ENCODE data around the gene HIVEP1. TPM values are rescaled to one million over a fixed set of nuclear protein-coding genes. Genes with fewer than 3 reads are reported as not detected.

The HIVEP1 gene
- total RNA-seq, 4 donors from 2014 or later: 15.2 to 26.9 (median 17.6) TPM

DNA sequence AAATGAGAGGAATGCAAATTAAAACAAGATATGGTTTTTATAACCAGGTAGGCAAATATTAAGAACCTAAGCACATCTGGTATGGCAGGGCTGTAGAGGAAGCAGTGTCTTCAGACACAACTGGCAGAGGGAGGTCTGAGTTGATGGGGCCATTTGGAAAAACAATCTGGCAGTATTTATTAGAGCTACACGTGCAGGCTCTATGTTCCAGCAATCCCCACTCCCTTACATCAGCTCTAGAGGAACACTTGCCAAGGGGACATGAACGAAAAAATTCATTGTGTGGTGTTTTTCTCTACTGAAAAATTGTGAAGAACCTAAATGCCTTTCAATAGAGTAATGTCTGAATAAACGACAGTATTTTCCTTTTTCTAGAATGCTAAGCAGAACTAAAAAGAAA is 166.4 kb downstream of the HIVEP1 start:
- WGBS, 2 donors (ENCODE audit: low coverage in 1 of 2): 12 to 29% methylated on average over 3 of the region's 3 CpGs

DNA sequence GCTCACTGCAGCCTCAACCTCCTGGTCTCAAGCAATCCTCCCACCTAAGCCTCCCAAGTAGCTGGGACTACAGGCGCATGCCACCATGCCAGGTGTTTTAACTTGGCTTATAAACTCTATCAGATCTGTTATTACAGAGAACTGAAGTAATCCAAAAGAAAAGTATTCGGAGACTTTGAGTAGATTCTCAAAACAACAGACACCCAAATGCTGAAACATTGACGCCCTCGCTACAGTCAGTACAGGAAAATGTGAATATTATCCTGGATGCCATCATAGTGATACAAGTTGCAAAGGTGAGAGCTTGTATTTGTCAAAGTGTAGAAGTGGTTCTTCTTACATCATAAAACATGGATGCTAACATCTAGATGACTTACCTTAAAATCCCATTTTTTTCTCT is 169.4 kb downstream of the HIVEP1 start:
- H3K27me3 ChIP-seq: no peaks in the 10 kb centered on the region
- H3K9me3 ChIP-seq: no peaks in the 10 kb centered on the region
- TF ChIP-seq EP300 (IDR thresholded peaks at IDR 0.05) (no peak), POLR2AphosphoS5 (IDR thresholded peaks at IDR 0.05) (no peak), POLR2A (IDR thresholded peaks at IDR 0.05) (no peak)
- TF ChIP-seq, protein P1, sequence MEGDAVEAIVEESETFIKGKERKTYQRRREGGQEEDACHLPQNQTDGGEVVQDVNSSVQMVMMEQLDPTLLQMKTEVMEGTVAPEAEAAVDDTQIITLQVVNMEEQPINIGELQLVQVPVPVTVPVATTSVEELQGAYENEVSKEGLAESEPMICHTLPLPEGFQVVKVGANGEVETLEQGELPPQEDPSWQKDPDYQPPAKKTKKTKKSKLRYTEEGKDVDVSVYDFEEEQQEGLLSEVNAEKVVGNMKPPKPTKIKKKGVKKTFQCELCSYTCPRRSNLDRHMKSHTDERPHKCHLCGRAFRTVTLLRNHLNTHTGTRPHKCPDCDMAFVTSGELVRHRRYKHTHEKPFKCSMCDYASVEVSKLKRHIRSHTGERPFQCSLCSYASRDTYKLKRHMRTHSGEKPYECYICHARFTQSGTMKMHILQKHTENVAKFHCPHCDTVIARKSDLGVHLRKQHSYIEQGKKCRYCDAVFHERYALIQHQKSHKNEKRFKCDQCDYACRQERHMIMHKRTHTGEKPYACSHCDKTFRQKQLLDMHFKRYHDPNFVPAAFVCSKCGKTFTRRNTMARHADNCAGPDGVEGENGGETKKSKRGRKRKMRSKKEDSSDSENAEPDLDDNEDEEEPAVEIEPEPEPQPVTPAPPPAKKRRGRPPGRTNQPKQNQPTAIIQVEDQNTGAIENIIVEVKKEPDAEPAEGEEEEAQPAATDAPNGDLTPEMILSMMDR (IDR thresholded peaks at IDR 0.05): no peak
- no peaks in the 10 kb centered on the region for H3K36me3 ChIP-seq
- no peak overlapping the region for H3K27ac ChIP-seq
- ATAC-seq: no peak
- 99 to 100% methylated on average over 3 to 4 of the region's 4 CpGs for WGBS, 2 donors (ENCODE audit: low coverage in 1 of 2)
- no peak overlapping the region for H3K4me3 ChIP-seq
- H3K4me1 ChIP-seq: no peaks in the 10 kb centered on the region

More for the DNA sequence above, 166.4 kb downstream of the HIVEP1 start:
- H3K9me3 ChIP-seq: no peaks in the 10 kb centered on the region
- no peaks in the 10 kb centered on the region for H3K27me3 ChIP-seq
- ATAC-seq: no peak
- no peaks in the 10 kb centered on the region for H3K4me1 ChIP-seq
- TF ChIP-seq, protein P1 (IDR thresholded peaks at IDR 0.05): no peak
- TF ChIP-seq POLR2AphosphoS5 (IDR thresholded peaks at IDR 0.05): no peak
- no peak for TF ChIP-seq EP300 (IDR thresholded peaks at IDR 0.05)
- TF ChIP-seq POLR2A (IDR thresholded peaks at IDR 0.05): no peak
- no peaks in the 10 kb centered on the region for H3K36me3 ChIP-seq
- H3K4me3 ChIP-seq: no peak overlapping the region
- H3K27ac ChIP-seq: no peak overlapping the region

DNA sequence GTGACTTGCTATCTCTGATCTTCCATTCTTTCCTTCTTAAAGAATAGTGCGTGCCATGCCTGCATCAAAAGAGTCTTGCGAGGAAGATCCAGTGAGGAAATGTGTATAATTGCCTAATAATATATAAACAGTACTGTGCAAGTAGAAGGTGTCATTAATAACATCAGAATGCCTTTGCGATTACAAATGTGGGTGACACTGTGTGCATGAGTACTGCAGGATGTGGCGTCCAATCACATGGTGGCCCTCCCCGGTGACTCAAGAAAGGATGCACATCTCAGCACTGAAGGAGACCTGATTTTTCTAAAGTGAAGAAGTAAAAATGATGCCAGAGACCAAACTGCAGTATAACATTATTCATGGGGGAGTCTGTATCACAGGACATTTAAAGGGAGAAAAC is 170.6 kb downstream of the HIVEP1 start:
- Histone ChIP-seq H3K27me3 (no peaks in the 10 kb centered on the region), H3K36me3 (no peaks in the 10 kb centered on the region), H3K4me3 (no peak overlapping the region), H3K9me3 (no peaks in the 10 kb centered on the region), H3K4me1 (no peaks in the 10 kb centered on the region), H3K27ac (no peak overlapping the region)
- TF ChIP-seq POLR2AphosphoS5 (IDR thresholded peaks at IDR 0.05): no peak
- TF ChIP-seq EP300 (IDR thresholded peaks at IDR 0.05): no peak
- no peak for TF ChIP-seq POLR2A (IDR thresholded peaks at IDR 0.05)
- TF ChIP-seq, protein P1 (IDR thresholded peaks at IDR 0.05): no peak
- ATAC-seq: no peak
- 63 to 79% methylated on average over 4 to 5 of the region's 5 CpGs for WGBS, 2 donors (ENCODE audit: low coverage in 1 of 2)

DNA sequence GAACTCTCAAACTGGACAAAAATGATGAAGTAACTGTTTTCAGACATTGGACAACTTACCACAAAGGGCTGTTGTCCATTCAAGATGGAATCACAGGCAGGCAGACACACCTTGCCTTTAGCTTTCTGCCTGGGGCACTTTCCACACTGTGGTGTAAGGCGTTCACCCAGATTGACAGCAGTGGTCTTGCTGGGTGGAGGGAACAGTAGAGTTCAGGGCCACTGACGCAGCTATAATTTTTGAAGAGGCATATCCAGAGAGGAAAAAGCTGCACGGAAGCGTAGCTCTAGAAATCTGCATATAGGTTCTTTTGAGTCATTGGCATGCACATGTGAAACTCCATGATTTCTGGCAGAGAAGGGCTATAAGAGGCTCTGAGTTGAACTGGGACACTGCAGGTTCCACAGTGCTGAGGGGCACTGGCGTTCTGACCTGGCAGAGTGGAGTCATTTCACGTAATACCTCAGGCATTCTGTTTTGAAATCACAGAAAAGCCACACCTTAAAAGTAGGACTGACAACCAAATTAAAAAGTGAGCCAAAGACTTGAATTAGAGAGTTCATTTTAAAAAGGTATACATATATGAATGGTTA is 173.1 kb downstream of the HIVEP1 start:
- Histone ChIP-seq H3K9me3 (peaks cover 0 to 2% (median 0%) of the 10 kb centered on the region in 3 donors), H3K4me1 (no peaks in the 10 kb centered on the region), H3K27me3 (no peaks in the 10 kb centered on the region), H3K4me3 (no peak overlapping the region), H3K36me3 (no peaks in the 10 kb centered on the region), H3K27ac (no peak overlapping the region)
- 91 to 100% methylated on average over 2 to 4 of the region's 6 CpGs for WGBS, 2 donors (ENCODE audit: low coverage in 1 of 2)
- TF ChIP-seq, protein P1 (IDR thresholded peaks at IDR 0.05): no peak
- no peak for TF ChIP-seq EP300 (IDR thresholded peaks at IDR 0.05)
- no peak for TF ChIP-seq POLR2A (IDR thresholded peaks at IDR 0.05)
- TF ChIP-seq POLR2AphosphoS5 (IDR thresholded peaks at IDR 0.05): no peak
- no peak for ATAC-seq

DNA sequence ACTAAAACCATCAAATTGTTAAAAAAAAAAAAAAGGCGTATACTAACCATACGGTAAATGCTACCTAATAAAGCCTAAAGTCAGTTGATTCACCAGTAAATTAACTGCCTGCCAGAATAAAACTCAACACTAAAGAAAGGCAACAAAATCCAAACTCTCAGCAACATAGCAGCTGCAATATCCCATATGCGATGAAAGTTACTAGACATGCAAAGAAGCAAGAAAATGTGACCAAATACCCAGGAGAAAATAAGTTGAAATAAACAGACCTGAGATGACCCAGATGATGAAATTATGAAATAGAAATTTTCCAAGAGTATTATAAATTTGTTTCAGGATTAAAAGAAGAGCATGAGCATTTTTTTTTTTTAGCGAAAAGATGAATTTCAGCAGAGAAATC is 174.4 kb downstream of the HIVEP1 start:
- Histone ChIP-seq H3K9me3 (peaks cover 0 to 2% (median 0%) of the 10 kb centered on the region in 3 donors), H3K4me3 (no peak overlapping the region), H3K27me3 (no peaks in the 10 kb centered on the region), H3K27ac (no peak overlapping the region), H3K4me1 (no peaks in the 10 kb centered on the region), H3K36me3 (no peaks in the 10 kb centered on the region)
- TF ChIP-seq, protein P1 (IDR thresholded peaks at IDR 0.05): no peak
- TF ChIP-seq POLR2AphosphoS5 (IDR thresholded peaks at IDR 0.05): no peak
- TF ChIP-seq EP300 (IDR thresholded peaks at IDR 0.05): no peak
- TF ChIP-seq POLR2A (IDR thresholded peaks at IDR 0.05): no peak
- no peak for ATAC-seq
- 48 to 74% methylated on average over 3 to 4 of the region's 4 CpGs for WGBS, 2 donors (ENCODE audit: low coverage in 1 of 2)
